SK-N-SH treated with all-trans-retinoic acid at 6 μM for 48 hours (cell line): ENCODE results near the gene LTBP4.

Experiments
- ATAC-seq: fragments of 200-7000 bp; cut with Tn5 transposase; 3 replicates; pipeline ENCODE4 v1.9.1; 2020; ENCODE audit warnings: mild to moderate bottlenecking, moderate library complexity
- ARNTL ChIP-seq: fragments of 450-650 bp; formaldehyde crosslinking; IDR thresholded peaks from 2 replicates; pipeline ENCODE4 v1.5.0; 2020; ENCODE audit warnings: low read depth, mild to moderate bottlenecking, moderate library complexity, borderline replicate concordance
- BACH2 ChIP-seq: fragments of 250-450 bp; sonication (Bioruptor Pico); IDR thresholded peaks from 2 replicates; pipeline ENCODE4 v1.9.0; 2021; ENCODE audit warnings: mild to moderate bottlenecking, borderline replicate concordance
- CSDC2 ChIP-seq: fragments of 250-450 bp; sonication (Bioruptor Pico); IDR thresholded peaks from 2 replicates; pipeline ENCODE4 v1.5.0; 2020; ENCODE audit warnings: mild to moderate bottlenecking, moderate library complexity
- ESRRG ChIP-seq: fragments of 250-450 bp; sonication (Bioruptor Pico); IDR thresholded peaks from 2 replicates; pipeline ENCODE4 v1.6.1; 2021; ENCODE audit warnings: mild to moderate bottlenecking
- GLIS3 ChIP-seq: fragments of 250-450 bp; sonication (Bioruptor Pico); IDR thresholded peaks from 2 replicates; pipeline ENCODE4 v1.5.0; 2020; ENCODE audit warnings: mild to moderate bottlenecking, moderate library complexity
- ISL1 ChIP-seq: fragments of 250-450 bp; sonication (Bioruptor Pico); IDR thresholded peaks from 2 replicates; pipeline ENCODE4 v2.1.2; 2022; ENCODE audit warnings: mild to moderate bottlenecking, moderate library complexity
- OSR1 ChIP-seq: fragments of 250-450 bp; sonication (Bioruptor Pico); IDR thresholded peaks from 2 replicates; pipeline ENCODE4 v1.8.0; 2022; ENCODE audit warnings: moderate library complexity, mild to moderate bottlenecking, inconsistent platforms
- PPARA ChIP-seq: fragments of 250-450 bp; sonication (Bioruptor Pico); IDR thresholded peaks from 2 replicates; pipeline ENCODE4 v1.5.0; 2020; ENCODE audit warnings: mild to moderate bottlenecking, borderline replicate concordance
- RARB ChIP-seq: fragments of 250-450 bp; sonication (Bioruptor Pico); IDR thresholded peaks from 2 replicates; pipeline ENCODE4 v1.8.0; 2021; ENCODE audit warnings: mild to moderate bottlenecking, moderate library complexity
- SNAI2 ChIP-seq: fragments of 250-450 bp; sonication (Bioruptor Pico); IDR thresholded peaks from 2 replicates; pipeline ENCODE4 v1.5.0; 2020; ENCODE audit warnings: mild to moderate bottlenecking, moderate library complexity
- TCF4 ChIP-seq: fragments of 250-450 bp; sonication (Bioruptor Pico); IDR thresholded peaks from 2 replicates; pipeline ENCODE4 v1.8.0; 2021; ENCODE audit warnings: mild to moderate bottlenecking, moderate library complexity, borderline replicate concordance
- TOX ChIP-seq: fragments of 250-450 bp; sonication (Bioruptor Pico); IDR thresholded peaks from 2 replicates; pipeline ENCODE4 v1.8.0; 2021; ENCODE audit warnings: mild to moderate bottlenecking, moderate library complexity, borderline replicate concordance
- ZC3H10 ChIP-seq: fragments of 250-450 bp; sonication (Bioruptor Pico); IDR thresholded peaks from 2 replicates; pipeline ENCODE4 v1.5.1; 2021; ENCODE audit warnings: mild to moderate bottlenecking, moderate library complexity
- ZFP3 ChIP-seq: fragments of 250-450 bp; sonication (Bioruptor Pico); IDR thresholded peaks from 2 replicates; pipeline ENCODE4 v1.5.0; 2020; ENCODE audit warnings: mild to moderate bottlenecking, moderate library complexity
- ZFP30 ChIP-seq: fragments of 450-650 bp; formaldehyde crosslinking; IDR thresholded peaks from 2 replicates; pipeline ENCODE4 v1.5.0; 2022; ENCODE audit warnings: mild to moderate bottlenecking, moderate library complexity
- ZNF565 ChIP-seq: fragments of 450-650 bp; formaldehyde crosslinking; conservative IDR thresholded peaks from 2 replicates; pipeline ENCODE4 v1.5.0; 2020; ENCODE audit warnings: low read depth, mild to moderate bottlenecking, moderate library complexity
- ZNF70 ChIP-seq: fragments of 450-650 bp; formaldehyde crosslinking; IDR thresholded peaks from 2 replicates; pipeline ENCODE4 v1.5.0; 2020; ENCODE audit warnings: mild to moderate bottlenecking, moderate library complexity
- TF ChIP-seq, protein P1 (sequence below): fragments of 250-450 bp; sonication (Bioruptor Pico); IDR thresholded peaks from 2 replicates; pipeline ENCODE4 v1.8.0; 2021; ENCODE audit warnings: low read depth, mild to moderate bottlenecking, moderate library complexity, borderline replicate concordance
- TF ChIP-seq, protein P2 (sequence below): fragments of 250-450 bp; sonication (Bioruptor Pico); IDR thresholded peaks from 2 replicates; pipeline ENCODE4 v1.5.1; 2020; ENCODE audit warnings: low read depth, mild to moderate bottlenecking, moderate library complexity
- TF ChIP-seq, protein P3 (sequence below): fragments of 250-450 bp; sonication (Bioruptor Pico); IDR thresholded peaks from 2 replicates; pipeline ENCODE4 v1.8.0; 2020; ENCODE audit warnings: mild to moderate bottlenecking, moderate library complexity, borderline replicate concordance
- TF ChIP-seq, protein P4 (sequence below): fragments of 250-450 bp; sonication (Bioruptor Pico); IDR thresholded peaks from 2 replicates; pipeline ENCODE4 v1.5.0; 2020; ENCODE audit warnings: mild to moderate bottlenecking, moderate library complexity
- TF ChIP-seq, protein P5 (sequence below): fragments of 250-450 bp; sonication (Bioruptor Pico); IDR thresholded peaks from 2 replicates; pipeline ENCODE4 v1.5.1; 2021; ENCODE audit warnings: mild to moderate bottlenecking, moderate library complexity

LTBP4 gene

DNA sequence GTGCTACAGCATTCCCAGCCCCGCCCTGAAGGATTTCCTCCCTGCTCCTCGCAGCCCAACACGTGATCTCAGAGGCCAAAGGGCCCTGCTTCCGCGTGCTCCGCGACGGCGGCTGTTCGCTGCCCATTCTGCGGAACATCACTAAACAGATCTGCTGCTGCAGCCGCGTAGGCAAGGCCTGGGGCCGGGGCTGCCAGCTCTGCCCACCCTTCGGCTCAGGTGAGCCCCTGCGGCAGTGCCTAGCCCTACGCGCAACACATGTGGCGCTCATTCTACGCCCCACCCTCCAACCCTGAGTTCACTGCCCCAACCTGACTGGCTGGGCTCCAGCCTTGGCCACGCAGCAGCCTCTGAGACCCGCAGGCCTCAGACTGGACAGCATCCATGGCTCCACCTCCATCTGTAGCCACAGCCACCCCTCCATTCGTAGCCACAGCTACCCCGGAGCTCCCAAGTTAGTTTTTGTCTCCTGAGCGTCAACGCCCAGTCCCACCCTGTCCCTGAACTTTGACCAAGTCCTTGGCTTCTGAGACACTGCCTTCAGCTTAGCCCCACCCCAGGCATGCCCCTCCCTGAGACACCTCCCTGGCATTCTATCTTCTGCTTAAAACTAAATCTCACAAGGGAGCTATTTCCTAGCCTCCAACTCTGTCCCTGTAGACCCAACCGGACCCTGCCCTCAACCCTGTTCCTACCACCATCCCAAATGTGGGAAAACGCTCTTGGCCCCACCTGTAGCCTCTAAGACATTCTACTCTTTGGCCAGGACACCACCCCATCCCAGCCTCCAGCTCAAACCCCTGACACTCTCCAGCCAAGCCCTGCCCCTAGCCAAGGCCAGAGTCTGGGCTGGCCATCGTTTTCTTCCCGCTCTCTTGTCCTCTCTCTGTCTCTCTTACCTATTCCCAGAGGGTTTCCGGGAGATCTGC lies 6.4 kb downstream of the LTBP4 start:
- ATAC-seq, result no peak
- TF ChIP-seq, protein P1, sequence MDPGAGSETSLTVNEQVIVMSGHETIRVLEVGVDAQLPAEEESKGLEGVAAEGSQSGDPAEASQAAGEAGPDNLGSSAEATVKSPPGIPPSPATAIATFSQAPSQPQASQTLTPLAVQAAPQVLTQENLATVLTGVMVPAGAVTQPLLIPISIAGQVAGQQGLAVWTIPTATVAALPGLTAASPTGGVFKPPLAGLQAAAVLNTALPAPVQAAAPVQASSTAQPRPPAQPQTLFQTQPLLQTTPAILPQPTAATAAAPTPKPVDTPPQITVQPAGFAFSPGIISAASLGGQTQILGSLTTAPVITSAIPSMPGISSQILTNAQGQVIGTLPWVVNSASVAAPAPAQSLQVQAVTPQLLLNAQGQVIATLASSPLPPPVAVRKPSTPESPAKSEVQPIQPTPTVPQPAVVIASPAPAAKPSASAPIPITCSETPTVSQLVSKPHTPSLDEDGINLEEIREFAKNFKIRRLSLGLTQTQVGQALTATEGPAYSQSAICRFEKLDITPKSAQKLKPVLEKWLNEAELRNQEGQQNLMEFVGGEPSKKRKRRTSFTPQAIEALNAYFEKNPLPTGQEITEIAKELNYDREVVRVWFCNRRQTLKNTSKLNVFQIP (CRISPR knock-in tag), result no peak
- TF ChIP-seq RARB (CRISPR knock-in tag) (no peak), ZFP30 (CRISPR knock-in tag) (no peak), PPARA (CRISPR knock-in tag) (no peak), ARNTL (CRISPR knock-in tag) (no peak), TOX (CRISPR knock-in tag) (no peak), TCF4 (CRISPR knock-in tag) (no peak), ZC3H10 (no peak), SNAI2 (no peak), BACH2 (CRISPR knock-in tag) (no peak), ZNF70 (CRISPR knock-in tag) (no peak), ZFP3 (no peak), CSDC2 (no peak), OSR1 (no peak), ISL1 (no peak)
- TF ChIP-seq, protein P2, sequence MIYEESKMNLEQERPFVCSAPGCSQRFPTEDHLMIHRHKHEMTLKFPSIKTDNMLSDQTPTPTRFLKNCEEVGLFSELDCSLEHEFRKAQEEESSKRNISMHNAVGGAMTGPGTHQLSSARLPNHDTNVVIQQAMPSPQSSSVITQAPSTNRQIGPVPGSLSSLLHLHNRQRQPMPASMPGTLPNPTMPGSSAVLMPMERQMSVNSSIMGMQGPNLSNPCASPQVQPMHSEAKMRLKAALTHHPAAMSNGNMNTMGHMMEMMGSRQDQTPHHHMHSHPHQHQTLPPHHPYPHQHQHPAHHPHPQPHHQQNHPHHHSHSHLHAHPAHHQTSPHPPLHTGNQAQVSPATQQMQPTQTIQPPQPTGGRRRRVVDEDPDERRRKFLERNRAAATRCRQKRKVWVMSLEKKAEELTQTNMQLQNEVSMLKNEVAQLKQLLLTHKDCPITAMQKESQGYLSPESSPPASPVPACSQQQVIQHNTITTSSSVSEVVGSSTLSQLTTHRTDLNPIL, result no peak
- TF ChIP-seq, protein P3, sequence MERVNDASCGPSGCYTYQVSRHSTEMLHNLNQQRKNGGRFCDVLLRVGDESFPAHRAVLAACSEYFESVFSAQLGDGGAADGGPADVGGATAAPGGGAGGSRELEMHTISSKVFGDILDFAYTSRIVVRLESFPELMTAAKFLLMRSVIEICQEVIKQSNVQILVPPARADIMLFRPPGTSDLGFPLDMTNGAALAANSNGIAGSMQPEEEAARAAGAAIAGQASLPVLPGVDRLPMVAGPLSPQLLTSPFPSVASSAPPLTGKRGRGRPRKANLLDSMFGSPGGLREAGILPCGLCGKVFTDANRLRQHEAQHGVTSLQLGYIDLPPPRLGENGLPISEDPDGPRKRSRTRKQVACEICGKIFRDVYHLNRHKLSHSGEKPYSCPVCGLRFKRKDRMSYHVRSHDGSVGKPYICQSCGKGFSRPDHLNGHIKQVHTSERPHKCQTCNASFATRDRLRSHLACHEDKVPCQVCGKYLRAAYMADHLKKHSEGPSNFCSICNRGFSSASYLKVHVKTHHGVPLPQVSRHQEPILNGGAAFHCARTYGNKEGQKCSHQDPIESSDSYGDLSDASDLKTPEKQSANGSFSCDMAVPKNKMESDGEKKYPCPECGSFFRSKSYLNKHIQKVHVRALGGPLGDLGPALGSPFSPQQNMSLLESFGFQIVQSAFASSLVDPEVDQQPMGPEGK (CRISPR knock-in tag), result no peak

DNA sequence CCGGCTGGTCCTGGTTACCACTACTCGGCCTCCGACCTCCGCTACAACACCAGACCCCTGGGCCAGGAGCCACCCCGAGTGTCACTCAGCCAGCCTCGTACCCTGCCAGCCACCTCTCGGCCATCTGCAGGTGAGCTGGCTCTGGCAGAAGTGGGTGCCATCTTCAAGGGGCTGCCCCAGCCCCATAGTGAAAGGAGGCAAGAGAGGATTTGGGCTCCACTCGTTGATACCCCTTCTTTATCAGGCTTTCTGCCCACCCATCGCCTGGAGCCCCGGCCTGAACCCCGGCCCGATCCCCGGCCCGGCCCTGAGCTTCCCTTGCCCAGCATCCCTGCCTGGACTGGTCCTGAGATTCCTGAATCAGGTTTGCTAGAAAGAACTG lies 7.1 kb downstream of the LTBP4 start:
- no peak for ATAC-seq

More for the DNA sequence above, 7.1 kb downstream of the LTBP4 start:
- no peak for TF ChIP-seq BACH2 (CRISPR knock-in tag)
- no peak for TF ChIP-seq TCF4 (CRISPR knock-in tag)
- TF ChIP-seq, protein P3 (CRISPR knock-in tag), result no peak
- no peak for TF ChIP-seq ZNF565 (CRISPR knock-in tag)
- TF ChIP-seq, protein P1 (CRISPR knock-in tag), result no peak
- TF ChIP-seq ESRRG (CRISPR knock-in tag), result no peak
- no peak for TF ChIP-seq ZC3H10
- TF ChIP-seq ZFP3, result no peak
- TF ChIP-seq ARNTL (CRISPR knock-in tag), result no peak
- no peak for TF ChIP-seq SNAI2
- TF ChIP-seq, protein P4, sequence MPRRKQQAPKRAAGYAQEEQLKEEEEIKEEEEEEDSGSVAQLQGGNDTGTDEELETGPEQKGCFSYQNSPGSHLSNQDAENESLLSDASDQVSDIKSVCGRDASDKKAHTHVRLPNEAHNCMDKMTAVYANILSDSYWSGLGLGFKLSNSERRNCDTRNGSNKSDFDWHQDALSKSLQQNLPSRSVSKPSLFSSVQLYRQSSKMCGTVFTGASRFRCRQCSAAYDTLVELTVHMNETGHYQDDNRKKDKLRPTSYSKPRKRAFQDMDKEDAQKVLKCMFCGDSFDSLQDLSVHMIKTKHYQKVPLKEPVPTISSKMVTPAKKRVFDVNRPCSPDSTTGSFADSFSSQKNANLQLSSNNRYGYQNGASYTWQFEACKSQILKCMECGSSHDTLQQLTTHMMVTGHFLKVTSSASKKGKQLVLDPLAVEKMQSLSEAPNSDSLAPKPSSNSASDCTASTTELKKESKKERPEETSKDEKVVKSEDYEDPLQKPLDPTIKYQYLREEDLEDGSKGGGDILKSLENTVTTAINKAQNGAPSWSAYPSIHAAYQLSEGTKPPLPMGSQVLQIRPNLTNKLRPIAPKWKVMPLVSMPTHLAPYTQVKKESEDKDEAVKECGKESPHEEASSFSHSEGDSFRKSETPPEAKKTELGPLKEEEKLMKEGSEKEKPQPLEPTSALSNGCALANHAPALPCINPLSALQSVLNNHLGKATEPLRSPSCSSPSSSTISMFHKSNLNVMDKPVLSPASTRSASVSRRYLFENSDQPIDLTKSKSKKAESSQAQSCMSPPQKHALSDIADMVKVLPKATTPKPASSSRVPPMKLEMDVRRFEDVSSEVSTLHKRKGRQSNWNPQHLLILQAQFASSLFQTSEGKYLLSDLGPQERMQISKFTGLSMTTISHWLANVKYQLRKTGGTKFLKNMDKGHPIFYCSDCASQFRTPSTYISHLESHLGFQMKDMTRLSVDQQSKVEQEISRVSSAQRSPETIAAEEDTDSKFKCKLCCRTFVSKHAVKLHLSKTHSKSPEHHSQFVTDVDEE (CRISPR knock-in tag), result no peak
- TF ChIP-seq ISL1, result no peak
- TF ChIP-seq, protein P5, sequence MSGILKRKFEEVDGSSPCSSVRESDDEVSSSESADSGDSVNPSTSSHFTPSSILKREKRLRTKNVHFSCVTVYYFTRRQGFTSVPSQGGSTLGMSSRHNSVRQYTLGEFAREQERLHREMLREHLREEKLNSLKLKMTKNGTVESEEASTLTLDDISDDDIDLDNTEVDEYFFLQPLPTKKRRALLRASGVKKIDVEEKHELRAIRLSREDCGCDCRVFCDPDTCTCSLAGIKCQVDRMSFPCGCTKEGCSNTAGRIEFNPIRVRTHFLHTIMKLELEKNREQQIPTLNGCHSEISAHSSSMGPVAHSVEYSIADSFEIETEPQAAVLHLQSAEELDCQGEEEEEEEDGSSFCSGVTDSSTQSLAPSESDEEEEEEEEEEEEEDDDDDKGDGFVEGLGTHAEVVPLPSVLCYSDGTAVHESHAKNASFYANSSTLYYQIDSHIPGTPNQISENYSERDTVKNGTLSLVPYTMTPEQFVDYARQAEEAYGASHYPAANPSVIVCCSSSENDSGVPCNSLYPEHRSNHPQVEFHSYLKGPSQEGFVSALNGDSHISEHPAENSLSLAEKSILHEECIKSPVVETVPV (CRISPR knock-in tag), result no peak
- TF ChIP-seq GLIS3, result no peak
